GM21737 (cell line): ENCODE measurements around the gene DBH.

ENCODE experiments used
- ATAC-seq: cut with Tn5 transposase; IDR thresholded peaks from one replicate; pipeline ENCODE4 v1.9.1; 2021; ENCODE audit warnings: mild to moderate bottlenecking, moderate library complexity; ENCODE audit not compliant: unreplicated experiment

DBH gene

GRCh38 chr9:133680976-133681657 is 45.0 kb downstream of the DBH start:
- ATAC-seq = no peak

- ATAC-seq = no peak
Observed at GRCh38 chr9:133681658-133682306, 45.6 kb downstream of the DBH start.

GRCh38 chr9:133682818-133683585 is 46.8 kb downstream of the DBH start:
- no peak for ATAC-seq

- ATAC-seq = no peak
Observed at GRCh38 chr9:133683586-133684120, 47.5 kb downstream of the DBH start.

GRCh38 chr9:133684121-133684935 is 48.2 kb downstream of the DBH start:
- ATAC-seq = no peak

GRCh38 chr9:133684936-133685361 is 48.8 kb downstream of the DBH start:
- ATAC-seq = no peak

GRCh38 chr9:133685653-133686609 is 49.8 kb downstream of the DBH start:
- no peak for ATAC-seq

- no peak for ATAC-seq
Observed at GRCh38 chr9:133686642-133687575, 50.7 kb downstream of the DBH start.

- no peak for ATAC-seq
Observed at GRCh38 chr9:133687856-133688761, 51.9 kb downstream of the DBH start.

- no peak for ATAC-seq
Observed at GRCh38 chr9:133689151-133689763, 53.1 kb downstream of the DBH start.

- no peak for ATAC-seq
Observed at GRCh38 chr9:133690081-133690561, 54.0 kb downstream of the DBH start.

GRCh38 chr9:133691191-133691590 is 55.0 kb downstream of the DBH start:
- no peak for ATAC-seq

- ATAC-seq = no peak
Observed at GRCh38 chr9:133691626-133692363, 55.6 kb downstream of the DBH start.

GRCh38 chr9:133692364-133692985 is 56.3 kb downstream of the DBH start:
- no peak for ATAC-seq

GRCh38 chr9:133693116-133693515 is 57.0 kb downstream of the DBH start:
- no peak for ATAC-seq
